Measurements from ENCODE around the gene PRKAR1B. TPM values are rescaled to one million over a fixed set of nuclear protein-coding genes. Genes with fewer than 3 reads are reported as not detected.

PRKAR1B gene
- total RNA-seq, 1 experiment from 2014 or later: 14.1 TPM

DNA sequence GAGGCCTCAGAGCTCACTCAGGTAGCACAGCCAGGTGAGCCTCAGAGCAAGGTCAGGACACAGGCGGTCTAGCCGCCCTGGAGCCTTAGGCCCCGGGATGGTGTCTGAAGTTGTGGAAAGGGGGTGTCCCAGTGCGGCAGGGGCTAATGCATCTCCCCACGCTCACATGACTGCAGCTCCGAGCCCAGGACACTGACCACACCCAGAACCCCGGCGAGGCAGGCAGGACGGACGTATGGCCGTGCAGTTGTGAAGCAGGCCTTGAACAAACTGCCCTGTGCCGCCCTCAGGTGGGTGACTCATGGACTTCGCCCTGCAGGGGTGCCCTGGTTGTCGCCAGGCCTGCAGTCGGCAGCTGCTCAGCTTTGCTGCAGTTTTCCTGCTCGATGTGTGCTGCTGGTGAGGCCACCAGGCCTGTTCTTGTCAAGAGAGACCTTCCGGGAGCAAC, 5.0 kb upstream of the PRKAR1B start:
- H3K4me3 ChIP-seq (replicated peaks in 1 of 2; ENCODE audit: low read depth in 1 of 2, low read length in 2 of 2): no peak overlapping the region
- BruUV-seq (replicated peaks): no TSS peak
- peak overlapping the region; percentile 51 for H3K27ac ChIP-seq (ENCODE audit: low read depth, low read length)
- no peaks in the 10 kb centered on the region for H3K27me3 ChIP-seq (ENCODE audit: insufficient read depth, low read length)
- peaks cover 10 to 15% of the 10 kb centered on the region in 2 experiments; a peak in 2 of 4 replicates for H3K9me3 ChIP-seq (ENCODE audit: control insufficient read depth in 1 of 2, insufficient read depth in 1 of 2, low read depth in 1 of 2, low read length in 2 of 2)
- no peaks in the 10 kb centered on the region for H4K20me1 ChIP-seq (ENCODE audit: insufficient read depth)
- intact Hi-C loops (cut with micrococcal nuclease): no loop called here
- H3K79me2 ChIP-seq (ENCODE audit: insufficient read depth, low read length): peaks cover 98% of the 10 kb centered on the region
- peak; percentile 24 for DNase-seq (ENCODE audit: low read depth, low spot score)
- peak; percentile 82 for ATAC-seq
- peak overlapping the region; percentile 43 for H3K4me2 ChIP-seq (ENCODE audit: low read length)
- H3K36me3 ChIP-seq (ENCODE audit: control insufficient read depth in 1 of 2, insufficient read depth in 2 of 2, low read length in 2 of 2): peaks cover 7 to 58% of the 10 kb centered on the region in 2 experiments; a peak in 3 of 4 replicates
- peak; percentile 39; the same call in 1 of the 2 replicates for TF ChIP-seq MAX (IDR thresholded peaks at IDR 0.05)
- no peak for TF ChIP-seq POLR2AphosphoS5 (IDR thresholded peaks at IDR 0.05; ENCODE audit: low read depth, low read length)
- 0 out of 2 replicates have a peak, but pooled peaks have one; percentile 14 for TF ChIP-seq ZFX (IDR thresholded peaks at IDR 0.05)
- ChIA-PET POLR2A (no interaction called here), CTCF (no interaction called here), RAD21 (ENCODE audit: low non-redundant PET in 1 of 2, low total read pairs in 2 of 2, uncharacterized antibody in 2 of 2, unreplicated experiment in 2 of 2) (interaction anchor here in 1 of 2 experiments (0.6 kb wide), 1 partner anchor 399 kb away, joined by 6 read pairs; no protein-coding TSS in a partner anchor)
- 0 out of 2 replicates have a peak overlapping the region, but pooled peaks have one; percentile 22 for H3K9ac ChIP-seq (ENCODE audit: low read length)
- H3K4me1 ChIP-seq (ENCODE audit: control insufficient read depth in 1 of 2, insufficient read depth in 2 of 2, low read length in 2 of 2): peaks cover 21 to 26% of the 10 kb centered on the region in 2 experiments
- no peak overlapping the region for H2AFZ ChIP-seq (ENCODE audit: low read depth, low read length, poor library complexity, severe bottlenecking)
- H3K9me2 ChIP-seq (ENCODE audit: insufficient read depth): no peaks in the 10 kb centered on the region

DNA sequence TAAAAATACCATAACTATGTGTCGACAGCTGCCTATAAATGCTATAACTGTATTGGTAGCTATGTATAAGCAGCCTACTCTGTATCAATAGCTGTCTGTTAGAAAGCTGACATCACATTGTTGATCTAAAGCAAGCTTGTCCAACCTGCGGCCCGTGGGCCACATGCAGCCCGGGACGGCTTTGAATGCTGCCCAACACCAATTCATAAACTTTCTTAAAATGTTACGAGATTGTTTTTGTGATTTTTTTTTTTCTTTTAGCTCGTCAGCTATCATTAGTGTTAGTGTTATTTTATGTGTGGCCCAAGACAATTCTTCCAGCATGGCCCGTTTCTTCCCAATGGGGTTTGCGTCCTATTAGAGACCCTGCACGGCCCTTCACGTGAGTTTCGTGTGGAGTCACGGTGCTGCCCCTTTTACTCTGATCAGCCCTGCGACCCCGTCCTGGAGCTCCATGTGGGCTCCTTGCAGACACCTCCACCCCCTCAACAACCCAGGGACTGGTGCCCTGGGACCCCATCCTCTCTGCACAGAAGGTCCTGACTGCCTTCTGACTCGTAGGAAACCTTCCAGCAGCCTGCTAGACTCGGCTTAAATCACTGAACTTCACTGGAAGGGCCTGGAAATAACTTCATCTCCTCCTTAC, 4.5 kb upstream of the PRKAR1B start:
- CTCF ChIA-PET: no interaction called here
- TF ChIP-seq EZH2 (IDR thresholded peaks at IDR 0.05): no peak
- no peak for TF ChIP-seq CBX3 (IDR thresholded peaks at IDR 0.05; ENCODE audit: low read depth)
- TF ChIP-seq ELF1 (IDR thresholded peaks at IDR 0.05; ENCODE audit: borderline replicate concordance, low read depth): no peak
- TF ChIP-seq ATF3 (IDR thresholded peaks at IDR 0.05): no peak
- TF ChIP-seq SRF (IDR thresholded peaks at IDR 0.05; ENCODE audit: low read depth): no peak
- no peak for TF ChIP-seq CTCF (IDR thresholded peaks at IDR 0.05 in 2 of 3, conservative IDR thresholded peaks at IDR 0.05 in 1 of 3; ENCODE audit: borderline replicate concordance in 1 of 3, insufficient read depth in 1 of 3, low read depth in 2 of 3, low read length in 2 of 3)
- no peak for TF ChIP-seq TCF7L2 (IDR thresholded peaks at IDR 0.05; ENCODE audit: borderline replicate concordance, extremely low read depth, insufficient read depth, insufficient read length)
- no peak for TF ChIP-seq ZFX (IDR thresholded peaks at IDR 0.05)
- no TSS peak for BruUV-seq (replicated peaks)
- peak overlapping the region; percentile 43 for H3K4me2 ChIP-seq (ENCODE audit: low read length)
- H3K9ac ChIP-seq (ENCODE audit: low read length): 0 out of 2 replicates have a peak overlapping the region, but pooled peaks have one; percentile 22
- ATAC-seq: no peak
- no peak overlapping the region for H2AFZ ChIP-seq (ENCODE audit: low read depth, low read length, poor library complexity, severe bottlenecking)
- H3K9me3 ChIP-seq (ENCODE audit: control insufficient read depth in 1 of 2, insufficient read depth in 1 of 2, low read depth in 1 of 2, low read length in 2 of 2): peaks cover 10 to 15% of the 10 kb centered on the region in 2 experiments; a peak in 2 of 4 replicates
- H3K9me2 ChIP-seq (ENCODE audit: insufficient read depth): no peaks in the 10 kb centered on the region
- H3K4me3 ChIP-seq (replicated peaks in 1 of 2; ENCODE audit: low read depth in 1 of 2, low read length in 2 of 2): no peak overlapping the region
- H3K36me3 ChIP-seq (ENCODE audit: control insufficient read depth in 1 of 2, insufficient read depth in 2 of 2, low read length in 2 of 2): peaks cover 7 to 58% of the 10 kb centered on the region in 2 experiments; a peak in 3 of 4 replicates
- no peak for DNase-seq (ENCODE audit: low read depth, low spot score)
- POLR2A ChIA-PET: no interaction called here
- H3K4me1 ChIP-seq (ENCODE audit: control insufficient read depth in 1 of 2, insufficient read depth in 2 of 2, low read length in 2 of 2): peaks cover 21 to 26% of the 10 kb centered on the region in 2 experiments
- H3K27ac ChIP-seq (ENCODE audit: low read depth, low read length): peak overlapping the region; percentile 51
- H3K79me2 ChIP-seq (ENCODE audit: insufficient read depth, low read length): peaks cover 92% of the 10 kb centered on the region
- RAD21 ChIA-PET (ENCODE audit: low non-redundant PET in 1 of 2, low total read pairs in 2 of 2, uncharacterized antibody in 2 of 2, unreplicated experiment in 2 of 2): interaction anchor here in 1 of 2 experiments (0.6 kb wide), 1 partner anchor 398 kb away, joined by 6 read pairs; no protein-coding TSS in a partner anchor
- intact Hi-C loops (cut with micrococcal nuclease): no loop called here
- H4K20me1 ChIP-seq (ENCODE audit: insufficient read depth): no peaks in the 10 kb centered on the region
- no peaks in the 10 kb centered on the region for H3K27me3 ChIP-seq (ENCODE audit: insufficient read depth, low read length)

Measured in HCT116 (cell line).